ENCODE results near the gene PLD3. TPM values are rescaled to one million over a fixed set of nuclear protein-coding genes. Genes with fewer than 3 reads are reported as not detected.

The PLD3 gene
- total RNA-seq, 2 donors from 2014 or later = 328 to 639 TPM

DNA sequence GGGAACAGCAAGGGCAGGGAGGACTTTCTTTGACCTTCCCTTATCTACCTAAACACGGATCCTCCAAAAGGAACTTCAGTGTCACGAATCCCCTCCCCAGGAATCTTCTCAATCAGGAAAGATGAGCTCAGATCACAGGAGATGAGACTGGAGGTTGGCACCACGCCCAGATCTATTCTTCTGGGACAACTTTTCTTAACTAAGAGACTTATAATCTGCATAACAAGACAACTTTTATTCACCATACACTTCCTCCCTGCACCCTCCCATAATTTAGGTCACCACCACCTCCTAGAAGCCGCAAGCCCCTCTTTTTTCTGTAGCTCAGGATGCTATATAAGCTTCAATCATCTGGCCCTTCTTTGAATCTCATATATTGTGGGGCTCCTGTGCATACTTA, 44.2 kb upstream of the PLD3 start:
- no peak for TF ChIP-seq POLR2A (IDR thresholded peaks at IDR 0.05)
- TF ChIP-seq, protein P1, sequence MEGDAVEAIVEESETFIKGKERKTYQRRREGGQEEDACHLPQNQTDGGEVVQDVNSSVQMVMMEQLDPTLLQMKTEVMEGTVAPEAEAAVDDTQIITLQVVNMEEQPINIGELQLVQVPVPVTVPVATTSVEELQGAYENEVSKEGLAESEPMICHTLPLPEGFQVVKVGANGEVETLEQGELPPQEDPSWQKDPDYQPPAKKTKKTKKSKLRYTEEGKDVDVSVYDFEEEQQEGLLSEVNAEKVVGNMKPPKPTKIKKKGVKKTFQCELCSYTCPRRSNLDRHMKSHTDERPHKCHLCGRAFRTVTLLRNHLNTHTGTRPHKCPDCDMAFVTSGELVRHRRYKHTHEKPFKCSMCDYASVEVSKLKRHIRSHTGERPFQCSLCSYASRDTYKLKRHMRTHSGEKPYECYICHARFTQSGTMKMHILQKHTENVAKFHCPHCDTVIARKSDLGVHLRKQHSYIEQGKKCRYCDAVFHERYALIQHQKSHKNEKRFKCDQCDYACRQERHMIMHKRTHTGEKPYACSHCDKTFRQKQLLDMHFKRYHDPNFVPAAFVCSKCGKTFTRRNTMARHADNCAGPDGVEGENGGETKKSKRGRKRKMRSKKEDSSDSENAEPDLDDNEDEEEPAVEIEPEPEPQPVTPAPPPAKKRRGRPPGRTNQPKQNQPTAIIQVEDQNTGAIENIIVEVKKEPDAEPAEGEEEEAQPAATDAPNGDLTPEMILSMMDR (IDR thresholded peaks at IDR 0.05) = no peak
- TF ChIP-seq POLR2AphosphoS5 (IDR thresholded peaks at IDR 0.05) = no peak
- H3K27ac ChIP-seq = peak overlapping the region in 1 of 2 donors; percentile 15
- no peaks in the 10 kb centered on the region for H3K9me3 ChIP-seq
- 52% methylated on average over 4 of the region's 4 CpGs for WGBS
- no peak overlapping the region for H3K4me3 ChIP-seq
- no peaks in the 10 kb centered on the region for H3K36me3 ChIP-seq
- H3K4me1 ChIP-seq (replicated peaks) = no peaks in the 10 kb centered on the region
- no peaks in the 10 kb centered on the region for H3K27me3 ChIP-seq (replicated peaks; ENCODE audit: insufficient read depth)
- DNase-seq (ENCODE audit: low spot score) = no peak
- intact Hi-C loops (cut with DNase I) = no loop called here

DNA sequence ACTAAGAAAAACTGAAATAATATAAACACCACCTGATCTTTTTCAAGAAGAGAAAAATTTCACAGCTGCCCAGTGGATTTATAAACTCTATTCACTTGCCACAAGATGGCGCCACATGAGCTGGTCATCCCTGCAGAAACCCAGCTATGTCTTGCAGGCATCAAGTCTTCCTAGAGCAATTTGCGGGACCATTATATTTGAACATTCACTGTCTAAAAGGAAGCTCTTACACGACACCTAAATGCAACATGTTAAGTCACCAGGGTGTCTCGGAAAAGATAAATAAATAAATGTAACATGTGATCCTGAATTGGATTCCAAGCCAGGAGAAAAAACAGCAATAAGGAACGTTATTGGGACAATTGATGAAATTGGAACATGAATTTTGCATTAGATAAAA, 43.1 kb upstream of the PLD3 start:
- intact Hi-C loops (cut with DNase I) = loop anchor here (5.0 kb wide), 1 partner anchor 292 kb away; no protein-coding TSS in a partner anchor
- no peaks in the 10 kb centered on the region for H3K4me1 ChIP-seq (replicated peaks)
- 2% methylated on average over 5 of the region's 5 CpGs for WGBS
- no peak overlapping the region for H3K27ac ChIP-seq
- H3K9me3 ChIP-seq = no peaks in the 10 kb centered on the region
- H3K4me3 ChIP-seq = no peak overlapping the region
- H3K27me3 ChIP-seq (replicated peaks; ENCODE audit: insufficient read depth) = no peaks in the 10 kb centered on the region
- peak; percentile 76 for DNase-seq (ENCODE audit: low spot score)
- no peaks in the 10 kb centered on the region for H3K36me3 ChIP-seq
- no peak for TF ChIP-seq POLR2A (IDR thresholded peaks at IDR 0.05)
- TF ChIP-seq, protein P1 (IDR thresholded peaks at IDR 0.05) = peak; percentile 45 to 78 (median 74)
- peak; percentile 59 for TF ChIP-seq POLR2AphosphoS5 (IDR thresholded peaks at IDR 0.05)

DNA sequence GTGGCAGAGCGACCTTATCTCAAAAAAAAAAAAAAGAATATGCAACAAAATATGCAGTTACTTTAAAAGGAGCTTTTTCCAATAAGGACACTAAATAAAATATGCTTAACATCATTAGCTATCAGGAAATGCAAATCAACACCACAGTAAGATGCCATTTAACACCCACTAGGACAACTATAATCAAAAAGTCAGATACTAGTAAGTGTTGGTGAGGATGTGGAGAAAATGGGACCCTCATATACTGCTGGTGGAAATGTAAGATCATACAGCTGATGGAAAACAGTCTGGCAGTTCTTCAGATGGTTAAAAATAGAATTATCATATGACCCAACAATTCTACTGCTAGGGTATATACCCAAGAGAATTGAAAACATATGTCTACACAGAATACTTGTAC, 38.8 kb upstream of the PLD3 start:
- DNase-seq (ENCODE audit: low spot score) = no peak
- H3K27ac ChIP-seq = no peak overlapping the region
- WGBS = 87% methylated on average over 1 of the region's 1 CpG
- no peaks in the 10 kb centered on the region for H3K36me3 ChIP-seq
- no peaks in the 10 kb centered on the region for H3K4me1 ChIP-seq (replicated peaks)
- TF ChIP-seq, protein P1 (IDR thresholded peaks at IDR 0.05) = no peak
- TF ChIP-seq POLR2AphosphoS5 (IDR thresholded peaks at IDR 0.05) = no peak
- TF ChIP-seq POLR2A (IDR thresholded peaks at IDR 0.05) = no peak
- no peaks in the 10 kb centered on the region for H3K9me3 ChIP-seq
- intact Hi-C loops (cut with DNase I) = loop anchor here (5.0 kb wide), 1 partner anchor 288 kb away; no protein-coding TSS in a partner anchor
- H3K4me3 ChIP-seq = no peak overlapping the region
- no peaks in the 10 kb centered on the region for H3K27me3 ChIP-seq (replicated peaks; ENCODE audit: insufficient read depth)

DNA sequence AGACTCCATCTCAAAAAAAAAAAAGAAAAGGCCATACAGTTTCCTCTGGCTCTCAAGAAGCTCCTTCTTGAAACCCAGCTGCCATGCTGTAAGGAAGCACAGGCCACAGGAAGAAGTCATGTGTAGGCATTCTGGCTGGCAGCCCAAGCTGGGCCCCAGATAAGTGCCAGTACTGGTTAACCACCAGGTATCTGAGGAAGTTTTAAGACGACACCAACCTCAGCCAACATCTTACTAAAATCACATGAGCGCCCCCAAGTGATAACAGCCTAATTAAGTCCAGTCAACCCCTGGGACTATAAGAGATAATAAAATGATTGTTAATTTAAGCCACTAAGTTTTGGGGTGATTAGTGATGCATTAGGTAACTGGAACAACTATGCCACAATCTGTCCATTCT, 36.0 kb upstream of the PLD3 start:
- DNase-seq (ENCODE audit: low spot score) = no peak
- no peak overlapping the region for H3K4me3 ChIP-seq
- H3K9me3 ChIP-seq = no peaks in the 10 kb centered on the region
- TF ChIP-seq, protein P1 (IDR thresholded peaks at IDR 0.05) = no peak
- no peak for TF ChIP-seq POLR2AphosphoS5 (IDR thresholded peaks at IDR 0.05)
- TF ChIP-seq POLR2A (IDR thresholded peaks at IDR 0.05) = no peak
- H3K27ac ChIP-seq = no peak overlapping the region
- H3K36me3 ChIP-seq = no peaks in the 10 kb centered on the region
- H3K4me1 ChIP-seq (replicated peaks) = no peaks in the 10 kb centered on the region
- no peaks in the 10 kb centered on the region for H3K27me3 ChIP-seq (replicated peaks; ENCODE audit: insufficient read depth)
- intact Hi-C loops (cut with DNase I) = no loop called here
- WGBS = 85% methylated on average over 2 of the region's 2 CpGs

DNA sequence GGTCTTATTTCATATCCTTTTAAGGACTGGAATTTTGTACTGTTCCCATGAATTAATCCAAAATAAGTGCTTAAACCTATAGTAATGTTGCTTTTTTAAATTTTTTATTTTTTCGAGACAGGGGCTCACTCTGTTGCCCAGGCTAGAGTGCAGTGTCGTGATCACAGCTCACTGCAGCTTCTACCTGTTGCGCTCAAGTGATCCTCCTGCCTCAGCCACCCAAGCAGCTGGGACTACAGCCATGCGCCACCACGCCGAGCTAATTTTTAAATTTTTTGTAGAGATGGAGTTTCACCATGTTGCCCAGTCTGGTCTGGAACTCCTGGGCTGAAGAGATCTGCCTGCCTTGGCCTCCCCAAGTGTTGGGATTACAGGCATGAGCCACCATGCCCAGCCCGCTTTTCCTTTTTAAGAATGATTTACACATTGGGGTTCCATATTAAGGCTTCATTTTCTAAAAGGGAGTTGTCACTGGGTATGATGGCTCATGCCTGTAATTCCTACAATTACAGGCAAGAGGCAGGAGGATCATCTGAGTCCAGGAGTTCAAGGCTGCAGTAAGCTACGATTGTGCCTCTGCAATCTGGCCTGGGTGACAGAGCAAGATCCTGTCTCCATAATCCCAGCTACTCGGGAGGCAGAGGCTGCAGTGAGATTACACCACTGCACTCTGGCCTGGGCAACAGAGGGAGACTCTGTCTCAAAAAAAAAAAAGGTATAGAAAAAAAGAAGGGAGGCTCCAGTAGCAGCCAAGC, 35.1 kb upstream of the PLD3 start:
- intact Hi-C loops (cut with DNase I) = no loop called here

More for the DNA sequence above, 35.1 kb upstream of the PLD3 start:
- no peak for DNase-seq (ENCODE audit: low spot score)
- Histone ChIP-seq H3K4me1 (replicated peaks) (no peaks in the 10 kb centered on the region), H3K9me3 (no peaks in the 10 kb centered on the region), H3K4me3 (no peak overlapping the region), H3K36me3 (no peaks in the 10 kb centered on the region), H3K27me3 (replicated peaks; ENCODE audit: insufficient read depth) (no peaks in the 10 kb centered on the region), H3K27ac (no peak overlapping the region)
- whole genome bisulfite sequencing = 94% methylated on average over 9 of the region's 9 CpGs
- TF ChIP-seq POLR2A (IDR thresholded peaks at IDR 0.05) (no peak), POLR2AphosphoS5 (IDR thresholded peaks at IDR 0.05) (no peak)
- TF ChIP-seq, protein P1 (IDR thresholded peaks at IDR 0.05) = no peak
